Urothelium cell line (cell line): ENCODE data around the gene ZG16B.

ENCODE experiments used
- DNase-seq: peaks from one replicate; pipeline ENCODE4 v3.0.0; 2011; ENCODE audit warnings: low spot score, mixed read lengths
- FAIRE-seq: peaks from 2 replicates; lab custom pipeline; 2011; peaks lifted over from hg19 to GRCh38; lab: Jason Lieb, UNC

Gene ZG16B

GRCh38 chr16:2859686-2860265, 29.7 kb downstream of the ZG16B start:
- FAIRE-seq (no peak), DNase-seq (no peak)

- DNase-seq, result no peak
- no peak for FAIRE-seq
Observed at GRCh38 chr16:2860826-2861567, 30.9 kb downstream of the ZG16B start.

DNA sequence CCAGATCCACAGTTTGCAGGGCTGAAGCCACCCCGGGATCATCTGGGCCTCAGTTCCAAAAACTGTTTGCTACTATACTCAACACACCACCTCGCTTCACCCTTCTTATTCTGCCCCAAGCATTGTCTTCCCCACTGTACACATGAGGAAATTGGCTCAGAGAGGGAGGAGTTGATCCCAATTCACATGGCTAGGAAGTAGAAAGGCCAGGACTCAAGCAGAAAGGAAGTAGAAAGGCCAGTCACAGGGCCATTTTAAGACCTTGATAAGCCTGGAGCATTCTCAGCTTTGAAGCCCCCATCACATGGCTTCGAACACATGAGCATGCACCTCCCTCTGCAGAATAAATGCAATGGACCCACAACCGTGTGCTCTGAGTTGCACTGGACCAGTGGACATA, 35.5 kb downstream of the ZG16B start:
- DNase-seq (no peak), FAIRE-seq (no peak)

- no peak for FAIRE-seq
Observed at GRCh38 chr16:2866431-2866830, 36.3 kb downstream of the ZG16B start.

GRCh38 chr16:2867661-2867986, 37.5 kb downstream of the ZG16B start:
- FAIRE-seq, result no peak

More at GRCh38 chr16:2866431-2866830, 36.3 kb downstream of the ZG16B start:
- no peak for DNase-seq

DNA sequence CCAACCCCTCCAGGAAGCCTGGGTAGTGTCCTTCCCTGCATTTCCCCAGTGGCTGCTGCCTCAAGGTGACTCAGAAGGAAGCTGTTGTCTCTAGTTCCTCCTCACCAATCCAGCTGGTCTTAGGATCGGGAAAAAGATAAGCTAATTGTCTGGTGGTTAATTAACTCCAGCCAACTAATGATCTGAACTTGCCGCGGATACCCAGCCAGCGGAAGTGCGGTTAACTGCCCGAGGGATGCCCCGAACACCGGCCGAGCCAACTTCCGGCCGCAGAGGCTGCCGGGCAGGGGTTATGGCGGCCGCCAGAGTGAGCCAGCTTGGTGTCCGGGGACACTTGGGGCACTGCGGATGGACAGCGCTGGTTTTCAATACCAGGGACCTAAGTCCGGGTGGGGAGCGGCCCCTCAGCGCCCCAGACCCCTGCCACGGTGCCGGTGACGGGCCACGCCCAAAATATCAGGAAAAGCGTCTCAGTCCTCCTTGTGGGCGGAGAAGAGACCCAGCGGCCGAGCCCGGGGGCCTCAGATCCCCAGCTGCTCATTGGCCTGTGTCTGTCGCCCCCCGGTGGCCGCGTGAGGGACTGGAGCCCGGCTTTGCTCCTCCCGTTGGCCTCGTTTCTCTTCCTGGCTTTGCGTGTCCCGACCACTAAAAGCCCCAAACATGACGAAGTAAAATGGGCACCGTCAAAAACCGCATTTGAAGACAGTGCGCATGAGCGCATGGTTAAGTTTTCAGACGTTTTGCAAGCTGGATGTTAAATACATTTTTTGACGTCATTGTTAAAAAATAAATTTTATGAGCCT, 38.1 kb downstream of the ZG16B start:
- peak; percentile 69 for FAIRE-seq
- peak; percentile 97 for DNase-seq

More at GRCh38 chr16:2867661-2867986, 37.5 kb downstream of the ZG16B start:
- DNase-seq, result no peak

- no peak for DNase-seq
- no peak for FAIRE-seq
Observed at GRCh38 chr16:2871926-2872325, 41.8 kb downstream of the ZG16B start.

DNA sequence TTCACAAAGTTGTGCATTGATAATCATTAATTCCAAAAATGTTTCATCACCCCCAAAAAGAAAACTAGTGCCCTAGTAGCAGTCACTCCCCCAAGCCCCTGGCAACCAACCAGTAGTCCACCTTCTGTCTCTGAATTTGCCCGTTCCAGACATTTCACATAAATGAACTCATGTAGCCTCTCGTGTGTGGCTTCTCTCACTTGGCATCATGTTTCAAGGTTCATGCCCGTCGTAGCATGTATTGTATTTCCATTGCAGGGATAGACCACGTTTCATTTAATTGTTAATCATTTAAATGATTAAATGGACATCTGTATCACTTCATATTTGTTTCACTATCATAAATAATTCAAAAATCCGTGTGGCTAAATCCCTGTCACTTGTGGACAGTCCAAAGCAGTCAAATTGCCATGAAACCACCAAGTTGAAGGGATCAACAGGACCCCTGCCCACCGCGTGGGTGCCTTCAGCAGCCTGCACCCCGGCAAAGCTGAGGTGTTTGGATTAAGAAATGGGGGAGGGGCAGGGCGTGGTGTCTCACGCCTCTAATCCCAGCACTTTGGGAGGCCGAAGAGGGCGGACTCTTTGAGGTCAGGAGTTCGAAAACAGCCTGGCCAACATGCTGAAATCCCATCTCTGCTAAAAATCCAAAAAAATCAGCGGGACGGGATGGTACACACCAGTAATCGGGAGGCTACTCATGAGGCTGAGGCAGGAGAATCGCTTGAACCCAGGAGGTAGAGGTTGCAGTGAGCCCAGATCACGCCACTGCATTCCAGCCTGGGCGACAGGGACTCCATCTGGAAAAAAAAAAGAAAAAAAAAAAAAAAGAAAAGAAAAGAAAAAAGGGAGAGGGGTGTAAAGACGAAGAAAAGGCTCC, 44.2 kb downstream of the ZG16B start:
- FAIRE-seq, result no peak
- no peak for DNase-seq

GRCh38 chr16:2874912-2875362, 44.8 kb downstream of the ZG16B start:
- FAIRE-seq, result peak; percentile 65

GRCh38 chr16:2879854-2880508, 49.9 kb downstream of the ZG16B start:
- no peak for FAIRE-seq
- DNase-seq, result no peak

More at GRCh38 chr16:2874912-2875362, 44.8 kb downstream of the ZG16B start:
- peak; percentile 87 for DNase-seq
